PFSK-1 (cell line): Measurements from ENCODE around the gene ETFB.

Experiments used
- FOXP2 ChIP-seq: optimal IDR thresholded peaks from 2 replicates; pipeline ENCODE3; 2011; ENCODE audit warnings: borderline replicate concordance, control low read depth, inconsistent platforms; ENCODE audit not compliant: insufficient read depth; ENCODE audit errors: extremely low read length, extremely low read depth
- POLR2AphosphoS5 ChIP-seq: IDR thresholded peaks from 2 replicates; pipeline ENCODE4 v1.6.1; 2012; ENCODE audit warnings: low read depth, mild to moderate bottlenecking, control low read depth, low read length, moderate library complexity
- REST ChIP-seq, 2 experiments: IDR thresholded peaks; 2 replicates each; pipeline versions ENCODE4 v1.6.1 to v1.8.0; 2011 to 2012; ENCODE audit warnings: low read depth in 2 of 2, low read length in 2 of 2, control low read depth in 1 of 2, inconsistent platforms in 1 of 2, mild to moderate bottlenecking in 1 of 2, moderate library complexity in 1 of 2; ENCODE audit not compliant: insufficient read depth in 1 of 2
- SIN3A ChIP-seq: IDR thresholded peaks from 2 replicates; pipeline ENCODE4 v1.6.1; 2012; ENCODE audit warnings: mild to moderate bottlenecking, low read length, moderate library complexity, borderline replicate concordance; ENCODE audit not compliant: insufficient read depth
- TAF1 ChIP-seq: IDR thresholded peaks from 2 replicates; pipeline ENCODE4 v1.6.1; 2012; ENCODE audit warnings: low read length, control low read depth, borderline replicate concordance; ENCODE audit not compliant: insufficient read depth

ETFB gene

GRCh38 chr19:51386882-51387520 lies 20.8 kb upstream of the ETFB start:
- TF ChIP-seq SIN3A (no peak), REST (IDR thresholded peaks at IDR 0.05; ENCODE audit: insufficient read depth in 1 of 2, low read depth in 2 of 2, low read length in 2 of 2) (no peak), TAF1 (no peak), POLR2AphosphoS5 (no peak), FOXP2 (no peak)

GRCh38 chr19:51382004-51382403 lies 15.8 kb upstream of the ETFB start:
- TF ChIP-seq FOXP2 (no peak), REST (IDR thresholded peaks at IDR 0.05; ENCODE audit: insufficient read depth in 1 of 2, low read depth in 2 of 2, low read length in 2 of 2) (no peak), POLR2AphosphoS5 (no peak), SIN3A (no peak), TAF1 (no peak)

DNA sequence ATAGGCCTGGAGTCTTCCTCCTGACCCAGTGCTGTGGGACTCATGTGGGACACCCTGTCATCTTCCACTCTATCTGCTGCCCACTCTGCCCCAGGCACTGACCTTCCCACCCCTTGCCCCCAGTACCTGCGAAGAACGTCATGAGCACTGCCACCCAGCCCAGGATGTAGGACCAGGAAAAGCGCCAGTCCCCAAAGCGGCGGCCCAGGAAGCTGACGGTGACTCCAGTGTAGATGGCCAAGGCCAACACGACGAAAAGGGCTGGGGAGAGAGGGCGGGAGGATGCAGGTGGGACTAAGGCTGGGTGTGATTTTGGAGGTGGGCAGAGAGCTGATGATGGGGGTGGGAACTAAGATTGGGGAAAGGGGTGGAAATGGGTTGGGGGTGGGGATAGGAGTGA lies 14.2 kb upstream of the ETFB start:
- TF ChIP-seq FOXP2 (no peak), SIN3A (no peak), REST (IDR thresholded peaks at IDR 0.05; ENCODE audit: insufficient read depth in 1 of 2, low read depth in 2 of 2, low read length in 2 of 2) (no peak), POLR2AphosphoS5 (no peak), TAF1 (no peak)

- no peak for TF ChIP-seq FOXP2
Observed at GRCh38 chr19:51377422-51377821, 11.2 kb upstream of the ETFB start.

DNA sequence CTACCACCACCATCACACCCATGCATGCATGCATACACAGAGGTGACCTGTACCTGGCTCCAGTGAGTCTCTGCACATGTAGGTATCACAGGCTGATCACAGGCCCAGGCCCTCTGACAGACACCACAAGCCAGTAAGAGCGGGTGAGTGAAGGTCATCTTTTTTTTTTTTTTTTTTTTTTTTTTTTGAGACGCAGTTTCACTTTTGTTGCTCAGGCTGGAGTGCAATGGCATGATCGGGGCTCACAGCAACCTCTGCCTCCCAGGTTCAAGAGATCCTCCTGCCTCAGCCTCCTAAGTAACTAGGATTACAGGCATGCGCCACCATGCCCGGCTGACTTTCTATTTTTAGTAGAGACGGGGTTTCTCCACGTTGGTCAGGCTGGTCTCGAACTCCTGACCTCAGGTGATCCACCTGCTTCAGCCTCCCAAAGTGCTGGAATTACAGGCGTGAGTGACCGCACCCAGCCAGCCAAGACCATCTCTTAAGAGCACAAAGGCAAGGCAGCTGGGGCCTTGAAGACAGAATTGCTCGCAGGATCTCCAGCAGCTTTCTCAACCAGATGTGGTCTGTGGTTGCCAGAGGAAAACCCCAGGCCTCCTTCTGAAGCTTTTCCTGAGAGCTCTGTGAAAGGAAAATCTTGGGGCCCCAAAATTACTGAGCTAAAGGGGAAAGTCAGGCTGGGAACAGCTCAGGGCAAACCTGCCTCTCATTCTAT lies 9.5 kb upstream of the ETFB start:
- TF ChIP-seq POLR2AphosphoS5 = no peak
- TF ChIP-seq FOXP2 = no peak
- TF ChIP-seq REST (IDR thresholded peaks at IDR 0.05; ENCODE audit: insufficient read depth in 1 of 2, low read depth in 2 of 2, low read length in 2 of 2) = no peak
- TF ChIP-seq TAF1 = no peak
- TF ChIP-seq SIN3A = no peak
